ENCODE results near the gene VPS26C. TPM values are rescaled to one million over a fixed set of nuclear protein-coding genes. Genes with fewer than 3 reads are reported as not detected.

The VPS26C gene
- total RNA-seq, 2 donors from 2014 or later: 48.1 to 60.7 TPM

GRCh38 chr21:37259426-37259825 is 7.7 kb downstream of the VPS26C start:
- Histone ChIP-seq H3K4me1 (no peaks in the 10 kb centered on the region), H3K27ac (no peak overlapping the region)

DNA sequence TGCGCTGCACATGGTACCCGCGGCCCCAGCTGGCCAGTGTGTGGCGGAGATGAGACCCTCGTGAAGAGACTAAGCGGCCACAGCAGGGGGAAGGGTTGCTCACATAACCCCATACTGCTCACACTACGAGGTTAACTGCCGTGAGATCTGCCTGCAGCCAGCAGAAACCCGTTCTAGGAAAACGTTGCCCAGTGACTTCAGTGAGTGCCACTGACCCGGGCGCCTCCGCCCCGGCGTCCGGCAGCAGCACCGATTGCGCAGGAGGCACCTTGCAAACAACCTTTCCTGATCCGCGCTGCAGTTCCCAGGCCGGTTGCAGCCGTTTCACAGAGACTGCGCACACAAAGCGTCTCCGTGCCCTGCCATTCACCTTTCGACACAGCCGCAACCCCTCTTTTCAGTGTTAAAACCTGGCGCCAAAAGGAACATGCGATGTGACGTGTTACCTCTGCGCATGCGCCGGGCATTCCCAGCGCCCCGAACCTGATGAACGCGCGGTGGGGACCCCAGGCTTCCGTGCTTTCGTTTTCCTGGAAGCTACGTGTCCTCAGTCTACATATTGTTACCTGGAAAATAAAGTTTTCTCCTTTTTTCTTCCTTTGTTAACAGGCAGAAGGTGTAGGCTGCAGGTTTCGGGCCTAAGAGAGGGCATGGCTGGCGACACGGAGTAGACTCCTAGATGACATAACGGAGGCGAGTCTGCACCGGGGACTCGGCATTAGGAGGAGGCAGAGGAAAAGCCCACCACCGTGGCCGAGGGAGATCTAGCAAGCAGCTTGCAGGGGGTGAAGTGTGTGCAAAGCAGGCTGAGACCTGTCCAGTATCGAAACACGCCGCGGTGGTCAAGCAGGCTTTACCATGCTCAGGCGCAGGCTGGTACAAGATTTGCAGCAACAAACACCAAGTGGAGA is 8.9 kb downstream of the VPS26C start:
- Histone ChIP-seq H3K9me3 (no peaks in the 10 kb centered on the region), H3K27me3 (no peaks in the 10 kb centered on the region), H3K4me3 (peak overlapping the region; percentile 55), H3K36me3 (no peaks in the 10 kb centered on the region), H3K4me1 (no peaks in the 10 kb centered on the region), H3K27ac (peak overlapping the region; percentile 77), H3K9ac (ENCODE audit: low read depth in 2 of 2, low read length in 2 of 2) (peak overlapping the region; percentile 64 to 86)
- intact Hi-C loops (cut with DNase I): no loop called here
- DNase-seq: peak; percentile 73
- TF ChIP-seq, protein P1, sequence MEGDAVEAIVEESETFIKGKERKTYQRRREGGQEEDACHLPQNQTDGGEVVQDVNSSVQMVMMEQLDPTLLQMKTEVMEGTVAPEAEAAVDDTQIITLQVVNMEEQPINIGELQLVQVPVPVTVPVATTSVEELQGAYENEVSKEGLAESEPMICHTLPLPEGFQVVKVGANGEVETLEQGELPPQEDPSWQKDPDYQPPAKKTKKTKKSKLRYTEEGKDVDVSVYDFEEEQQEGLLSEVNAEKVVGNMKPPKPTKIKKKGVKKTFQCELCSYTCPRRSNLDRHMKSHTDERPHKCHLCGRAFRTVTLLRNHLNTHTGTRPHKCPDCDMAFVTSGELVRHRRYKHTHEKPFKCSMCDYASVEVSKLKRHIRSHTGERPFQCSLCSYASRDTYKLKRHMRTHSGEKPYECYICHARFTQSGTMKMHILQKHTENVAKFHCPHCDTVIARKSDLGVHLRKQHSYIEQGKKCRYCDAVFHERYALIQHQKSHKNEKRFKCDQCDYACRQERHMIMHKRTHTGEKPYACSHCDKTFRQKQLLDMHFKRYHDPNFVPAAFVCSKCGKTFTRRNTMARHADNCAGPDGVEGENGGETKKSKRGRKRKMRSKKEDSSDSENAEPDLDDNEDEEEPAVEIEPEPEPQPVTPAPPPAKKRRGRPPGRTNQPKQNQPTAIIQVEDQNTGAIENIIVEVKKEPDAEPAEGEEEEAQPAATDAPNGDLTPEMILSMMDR (IDR thresholded peaks at IDR 0.05): no peak

More at GRCh38 chr21:37259426-37259825, 7.7 kb downstream of the VPS26C start:
- TF ChIP-seq, protein P1 (IDR thresholded peaks at IDR 0.05): no peak
- intact Hi-C loops (cut with DNase I): no loop called here
- Histone ChIP-seq H3K4me3 (no peak overlapping the region), H3K27me3 (no peaks in the 10 kb centered on the region), H3K9me3 (no peaks in the 10 kb centered on the region), H3K36me3 (no peaks in the 10 kb centered on the region), H3K9ac (ENCODE audit: low read depth in 2 of 2, low read length in 2 of 2) (no peak overlapping the region)
- DNase-seq: no peak

DNA sequence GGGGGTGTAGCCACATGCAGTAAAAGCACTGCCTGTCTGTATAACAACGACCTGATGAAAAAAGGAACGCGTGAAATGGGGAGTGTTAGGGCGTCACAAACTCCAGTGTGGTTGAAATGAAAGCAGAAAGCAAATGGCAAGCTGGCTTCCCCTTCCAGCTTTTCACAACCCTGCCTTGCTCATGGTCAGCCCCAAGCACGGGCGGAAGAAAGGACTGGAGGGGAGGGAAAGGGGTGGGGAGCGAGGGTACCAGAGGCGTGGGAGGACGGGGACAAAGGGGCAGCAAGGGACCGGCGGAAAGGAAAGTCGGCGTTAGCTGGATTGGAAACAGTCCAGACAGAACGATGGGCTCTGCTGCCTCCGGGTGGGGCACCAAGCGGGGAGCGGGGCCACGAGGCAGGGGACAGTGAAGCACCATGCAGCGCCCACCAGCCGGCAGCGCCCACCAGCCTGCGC is 9.6 kb downstream of the VPS26C start:
- Histone ChIP-seq H3K4me3 (peak overlapping the region; percentile 55), H3K36me3 (no peaks in the 10 kb centered on the region), H3K4me1 (no peaks in the 10 kb centered on the region), H3K9ac (ENCODE audit: low read depth in 2 of 2, low read length in 2 of 2) (peak overlapping the region; percentile 64 to 86), H3K9me3 (no peaks in the 10 kb centered on the region), H3K27ac (peak overlapping the region; percentile 77), H3K27me3 (no peaks in the 10 kb centered on the region)
- peak; percentile 53 for DNase-seq
- intact Hi-C loops (cut with DNase I): no loop called here
- TF ChIP-seq, protein P1 (IDR thresholded peaks at IDR 0.05): no peak

DNA sequence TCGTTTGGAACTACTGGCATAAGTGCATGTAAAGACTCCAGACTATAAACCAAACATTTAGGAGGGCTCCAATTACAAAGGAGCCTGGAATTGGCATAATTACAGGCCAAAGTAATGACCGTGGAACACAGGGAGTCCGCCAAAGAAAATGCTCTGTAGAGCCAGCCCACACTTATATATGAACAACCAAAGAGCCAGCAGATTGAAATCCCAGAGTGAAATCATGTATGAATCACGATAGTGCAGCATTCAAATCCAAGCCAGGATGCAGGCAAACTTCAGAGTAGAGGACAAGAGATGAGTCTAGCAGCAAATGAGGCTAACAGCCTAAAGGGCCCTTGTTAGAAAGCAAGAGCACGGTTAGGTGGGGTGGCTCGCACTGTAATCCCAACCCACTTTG is 13.1 kb downstream of the VPS26C start:
- H3K27ac ChIP-seq: no peak overlapping the region
- H3K4me3 ChIP-seq: no peak overlapping the region
- H3K9ac ChIP-seq (ENCODE audit: low read depth in 2 of 2, low read length in 2 of 2): no peak overlapping the region
- no peaks in the 10 kb centered on the region for H3K4me1 ChIP-seq
- DNase-seq: no peak
- intact Hi-C loops (cut with DNase I): no loop called here
- no peaks in the 10 kb centered on the region for H3K36me3 ChIP-seq
- TF ChIP-seq, protein P1 (IDR thresholded peaks at IDR 0.05): no peak
- no peaks in the 10 kb centered on the region for H3K27me3 ChIP-seq
- H3K9me3 ChIP-seq: no peaks in the 10 kb centered on the region

GRCh38 chr21:37251294-37251634 is 15.9 kb downstream of the VPS26C start:
- Histone ChIP-seq H3K4me3 (no peak overlapping the region), H3K9me3 (no peaks in the 10 kb centered on the region), H3K9ac (ENCODE audit: low read depth in 2 of 2, low read length in 2 of 2) (no peak overlapping the region), H3K36me3 (no peaks in the 10 kb centered on the region), H3K4me1 (no peaks in the 10 kb centered on the region), H3K27ac (no peak overlapping the region), H3K27me3 (no peaks in the 10 kb centered on the region)
- no peak for DNase-seq
- TF ChIP-seq, protein P1 (IDR thresholded peaks at IDR 0.05): no peak
- intact Hi-C loops (cut with DNase I): no loop called here

Measured in colonic mucosa (tissue), 4 donors.